Keratinocyte (primary cell): Measurements from ENCODE around the gene ATG9B. TPM values are rescaled to one million over a fixed set of nuclear protein-coding genes. Genes with fewer than 3 reads are reported as not detected.

ENCODE experiments used
- DNase-seq: peaks from one replicate; pipeline ENCODE4 v3.0.0-alpha.2; 2011; ENCODE audit warnings: low read depth, missing footprints, low spot score
- FAIRE-seq: peaks from 2 replicates; lab custom pipeline; 2011; peaks lifted over from hg19 to GRCh38; lab: Jason Lieb, UNC
- H2AFZ ChIP-seq: 2 replicates; pipeline ENCODE4 v1.6.0; 2012; ENCODE audit warnings: low read length, control low read depth, inconsistent platforms; ENCODE audit not compliant: control insufficient read depth
- H3K27ac ChIP-seq: 2 replicates; pipeline ENCODE4 v1.5.1; 2011; ENCODE audit warnings: low read length; ENCODE audit not compliant: control insufficient read depth, insufficient read depth
- H3K27me3 ChIP-seq: 3 replicates; pipeline ENCODE4 v1.6.0; 2011; ENCODE audit warnings: low read length; ENCODE audit not compliant: control insufficient read depth, insufficient read depth; ENCODE audit errors: extremely low read depth
- H3K36me3 ChIP-seq, 2 experiments: 2 replicates in 1 of 2; 3 replicates in 1 of 2; pipeline ENCODE4 v1.5.1; 2011; ENCODE audit warnings: low read length in 2 of 2, mild to moderate bottlenecking in 1 of 2; ENCODE audit not compliant: control insufficient read depth in 2 of 2, insufficient read depth in 2 of 2; ENCODE audit errors: extremely low read depth in 1 of 2
- H3K4me1 ChIP-seq: 3 replicates; pipeline ENCODE4 v1.5.1; 2011; ENCODE audit warnings: low read length; ENCODE audit not compliant: control insufficient read depth, insufficient read depth; ENCODE audit errors: extremely low read depth
- H3K4me2 ChIP-seq: 3 replicates; pipeline ENCODE4 v1.6.0; 2011; ENCODE audit warnings: low read depth, low read length; ENCODE audit not compliant: control insufficient read depth, insufficient read depth; ENCODE audit errors: extremely low read depth
- H3K4me3 ChIP-seq, 3 experiments: fragments of 200-600 bp in 1 of 3; sonication (generic) in 1 of 3; 2 replicates in 2 of 3; 3 replicates in 1 of 3; pipeline ENCODE4 v1.5.1; 2011 to 2016; ENCODE audit warnings: low read length in 3 of 3, mild to moderate bottlenecking in 3 of 3, control low read depth in 2 of 3, inconsistent platforms in 1 of 3, low read depth in 1 of 3, mixed read lengths in 1 of 3, mixed run types in 1 of 3, moderate library complexity in 1 of 3; ENCODE audit not compliant: control insufficient read depth in 2 of 3, insufficient read depth in 2 of 3; ENCODE audit errors: extremely low read depth in 1 of 3
- H3K79me2 ChIP-seq: 2 replicates; pipeline ENCODE4 v1.6.0; 2012; ENCODE audit warnings: low read length; ENCODE audit not compliant: control insufficient read depth, insufficient read depth
- H3K9ac ChIP-seq: 3 replicates; pipeline ENCODE4 v1.6.0; 2011; ENCODE audit warnings: low read length; ENCODE audit not compliant: control insufficient read depth, insufficient read depth; ENCODE audit errors: extremely low read depth
- H3K9me1 ChIP-seq: 3 replicates; pipeline ENCODE4 v1.6.0; 2011; ENCODE audit warnings: low read length; ENCODE audit not compliant: control insufficient read depth, insufficient read depth; ENCODE audit errors: extremely low read depth
- H3K9me3 ChIP-seq: 2 replicates; pipeline ENCODE4 v1.5.1; 2012; ENCODE audit warnings: low read depth, low read length; ENCODE audit not compliant: control insufficient read depth
- H4K20me1 ChIP-seq: 3 replicates; pipeline ENCODE4 v1.6.0; 2011; ENCODE audit warnings: low read length; ENCODE audit not compliant: control insufficient read depth, insufficient read depth; ENCODE audit errors: extremely low read depth
- EZH2 ChIP-seq: IDR thresholded peaks from one replicate; pipeline ENCODE4 v1.6.1; 2012; ENCODE audit warnings: inconsistent platforms, mild to moderate bottlenecking, low read length, moderate library complexity
- dilution Hi-C: fragments of 300-500 bp; cut with MboI; formaldehyde crosslinking; loops from one replicate; pipeline ENCODE4 v1.7.0; 2020; ENCODE audit warnings: low sequenced_read_pairs; ENCODE audit not compliant: extremely low pct_ligation_motif_present
- polyA plus RNA-seq, 5 experiments: library from polyadenylated mRNA; depleted of rRNA in 3 of 5; stranded (reverse) in 3 of 5; stranded (forward) in 1 of 5; unstranded in 1 of 5; fragments of >200 nt; gene quantifications; 1 replicate in 1 of 5; 2 replicates in 3 of 5; 3 replicates in 1 of 5; pipeline versions ENCODE4 v1.2.1 to v1.2.3, GENCODE V29; 2011 to 2012; ENCODE audit warnings: missing spikeins in 2 of 5, low read depth in 1 of 5, low replicate concordance in 1 of 5
- TF ChIP-seq, protein P1 (sequence below), 3 experiments: IDR thresholded peaks in 1 of 3; conservative IDR thresholded peaks in 1 of 3; optimal IDR thresholded peaks in 1 of 3; 2 replicates in 2 of 3; 3 replicates in 1 of 3; pipeline versions ENCODE3 to v1.5.1; 2011; ENCODE audit warnings: low read length in 3 of 3, mild to moderate bottlenecking in 3 of 3, moderate library complexity in 2 of 3, control low read depth in 1 of 3, inconsistent platforms in 1 of 3; ENCODE audit not compliant: insufficient read depth in 2 of 3; ENCODE audit errors: extremely low read depth in 1 of 3

Gene ATG9B
- polyA plus RNA-seq, 1 donor (not counting 4 experiments of a cell fraction or from before 2014, with no cell fraction given): 0.12 TPM

DNA sequence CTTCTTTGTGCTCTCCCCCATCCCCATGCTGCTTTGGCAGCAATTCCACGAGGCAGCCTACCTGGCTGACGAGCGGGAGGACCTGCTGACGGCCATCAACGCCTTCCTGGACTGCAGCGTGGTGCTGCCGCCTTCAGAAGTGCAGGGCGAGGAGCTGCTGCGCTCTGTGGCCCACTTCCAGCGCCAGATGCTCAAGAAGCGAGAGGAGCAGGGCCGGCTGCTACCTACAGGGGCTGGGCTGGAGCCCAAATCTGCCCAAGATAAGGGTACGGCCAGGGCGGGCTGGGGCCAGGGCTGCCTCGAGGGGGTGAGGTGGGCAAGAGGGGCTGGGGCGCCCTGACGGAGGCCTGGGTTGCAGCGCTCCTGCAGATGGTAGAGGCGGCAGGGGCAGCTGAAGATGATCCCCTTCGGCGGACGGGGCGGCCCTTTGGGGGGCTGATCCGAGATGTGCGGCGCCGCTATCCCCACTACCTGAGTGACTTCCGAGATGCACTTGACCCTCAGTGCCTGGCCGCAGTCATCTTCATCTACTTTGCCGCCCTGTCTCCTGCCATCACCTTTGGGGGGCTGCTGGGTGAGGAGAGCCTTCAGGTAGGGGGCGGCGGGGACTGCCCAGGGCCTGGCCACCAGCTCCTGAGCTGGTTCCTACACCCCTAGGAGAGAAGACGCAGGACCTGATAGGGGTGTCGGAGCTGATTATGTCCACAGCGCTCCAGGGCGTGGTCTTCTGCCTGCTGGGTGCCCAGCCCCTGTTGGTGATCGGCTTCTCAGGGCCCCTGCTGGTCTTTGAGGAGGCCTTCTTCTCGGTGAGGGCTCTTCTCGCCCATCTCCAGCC, 47.0 kb upstream of the ATG9B start:
- FAIRE-seq (no peak), DNase-seq (no peak)
- dilution Hi-C loops: no loop called here
- Histone ChIP-seq H3K9me3 (no peaks in the 10 kb centered on the region), H3K4me2 (no peak overlapping the region), H3K9me1 (no peaks in the 10 kb centered on the region), H3K79me2 (no peaks in the 10 kb centered on the region), H3K4me1 (no peaks in the 10 kb centered on the region), H4K20me1 (peaks cover 5% of the 10 kb centered on the region), H3K9ac (no peak overlapping the region), H3K27me3 (no peaks in the 10 kb centered on the region), H3K36me3 (peaks cover 40 to 48% of the 10 kb centered on the region in 2 experiments), H2AFZ (no peak overlapping the region), H3K4me3 (no peak overlapping the region), H3K27ac (no peak overlapping the region)
- TF ChIP-seq, protein P1, sequence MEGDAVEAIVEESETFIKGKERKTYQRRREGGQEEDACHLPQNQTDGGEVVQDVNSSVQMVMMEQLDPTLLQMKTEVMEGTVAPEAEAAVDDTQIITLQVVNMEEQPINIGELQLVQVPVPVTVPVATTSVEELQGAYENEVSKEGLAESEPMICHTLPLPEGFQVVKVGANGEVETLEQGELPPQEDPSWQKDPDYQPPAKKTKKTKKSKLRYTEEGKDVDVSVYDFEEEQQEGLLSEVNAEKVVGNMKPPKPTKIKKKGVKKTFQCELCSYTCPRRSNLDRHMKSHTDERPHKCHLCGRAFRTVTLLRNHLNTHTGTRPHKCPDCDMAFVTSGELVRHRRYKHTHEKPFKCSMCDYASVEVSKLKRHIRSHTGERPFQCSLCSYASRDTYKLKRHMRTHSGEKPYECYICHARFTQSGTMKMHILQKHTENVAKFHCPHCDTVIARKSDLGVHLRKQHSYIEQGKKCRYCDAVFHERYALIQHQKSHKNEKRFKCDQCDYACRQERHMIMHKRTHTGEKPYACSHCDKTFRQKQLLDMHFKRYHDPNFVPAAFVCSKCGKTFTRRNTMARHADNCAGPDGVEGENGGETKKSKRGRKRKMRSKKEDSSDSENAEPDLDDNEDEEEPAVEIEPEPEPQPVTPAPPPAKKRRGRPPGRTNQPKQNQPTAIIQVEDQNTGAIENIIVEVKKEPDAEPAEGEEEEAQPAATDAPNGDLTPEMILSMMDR (optimal IDR thresholded peaks at IDR 0.05 in 1 of 3, IDR thresholded peaks at IDR 0.05 in 1 of 3, conservative IDR thresholded peaks at IDR 0.05 in 1 of 3; ENCODE audit: extremely low read depth in 1 of 3, insufficient read depth in 2 of 3, low read length in 3 of 3): no peak
- TF ChIP-seq EZH2: no peak

DNA sequence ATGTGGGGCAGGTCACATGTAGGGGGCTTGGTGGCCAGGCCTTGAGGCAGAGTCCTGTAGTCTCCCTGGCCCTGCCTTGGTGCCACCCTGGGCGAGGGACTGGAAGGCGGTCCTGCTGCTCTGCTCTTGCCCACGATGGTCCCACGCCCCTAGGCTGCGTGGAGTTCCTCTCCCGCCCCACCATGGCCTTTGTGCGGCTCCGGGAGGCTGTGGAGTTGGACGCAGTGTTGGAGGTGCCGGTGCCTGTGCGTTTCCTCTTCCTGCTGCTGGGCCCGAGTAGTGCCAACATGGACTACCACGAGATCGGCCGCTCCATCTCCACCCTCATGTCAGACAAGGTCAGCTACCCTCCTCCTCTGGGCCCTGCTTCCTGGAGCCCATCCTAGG, 46.3 kb upstream of the ATG9B start:
- dilution Hi-C loops: no loop called here
- FAIRE-seq (no peak), DNase-seq (no peak)
- Histone ChIP-seq H3K9ac (no peak overlapping the region), H3K4me2 (no peak overlapping the region), H3K9me3 (no peaks in the 10 kb centered on the region), H3K9me1 (no peaks in the 10 kb centered on the region), H2AFZ (no peak overlapping the region), H3K4me1 (no peaks in the 10 kb centered on the region), H3K27ac (no peak overlapping the region), H3K4me3 (no peak overlapping the region), H3K27me3 (no peaks in the 10 kb centered on the region), H3K36me3 (peaks cover 34 to 46% of the 10 kb centered on the region in 2 experiments), H4K20me1 (peaks cover 5% of the 10 kb centered on the region), H3K79me2 (no peaks in the 10 kb centered on the region)
- TF ChIP-seq, protein P1 (optimal IDR thresholded peaks at IDR 0.05 in 1 of 3, IDR thresholded peaks at IDR 0.05 in 1 of 3, conservative IDR thresholded peaks at IDR 0.05 in 1 of 3; ENCODE audit: extremely low read depth in 1 of 3, insufficient read depth in 2 of 3, low read length in 3 of 3): no peak
- no peak for TF ChIP-seq EZH2
